OCI-LY7 (cell line): Measurements from ENCODE around the gene SLC66A2. TPM values are rescaled to one million over a fixed set of nuclear protein-coding genes. Genes with fewer than 3 reads are reported as not detected.

Source experiments
- BruUV-seq: library from RNA; stranded (reverse); fragments of 400-500 nt; replicated peaks from 2 replicates; lab custom pipeline; 2021; lab: Mats Ljungman, UMichigan
- CTCF ChIA-PET: fragments of 300-600 bp; sonication (Branson Sonifier 250); formaldehyde crosslinking; loops from one replicate; lab custom pipeline; 2022; ENCODE audit warnings: antibody characterized with exemption; ENCODE audit not compliant: unreplicated experiment; lab: Charles Lee
- POLR2A ChIA-PET: fragments of 300-600 bp; sonication (Branson Sonifier 250); formaldehyde crosslinking; loops from one replicate; lab custom pipeline; 2022; ENCODE audit warnings: antibody characterized with exemption; lab: Charles Lee
- DNase-seq: peaks from one replicate; pipeline ENCODE4 v3.0.0-alpha.2; 2015; ENCODE audit warnings: low spot score
- H2AFZ ChIP-seq: fragments of 200-600 bp; sonication (generic), shearing (Covaris generic); 2 replicates; pipeline ENCODE4 v1.6.1; 2014; ENCODE audit warnings: mild to moderate bottlenecking, antibody characterized with exemption, low read length, moderate library complexity
- H3K27ac ChIP-seq: fragments of 200-600 bp; sonication (generic); 2 replicates; pipeline ENCODE4 v1.5.1; 2014; ENCODE audit warnings: mixed run types, low read depth, mild to moderate bottlenecking, moderate library complexity, low read length, inconsistent platforms; ENCODE audit not compliant: poor library complexity, severe bottlenecking
- H3K36me3 ChIP-seq: fragments of 200-600 bp; sonication (generic); 2 replicates; pipeline ENCODE4 v1.6.1; 2014; ENCODE audit warnings: mild to moderate bottlenecking, antibody characterized with exemption, low read length, moderate library complexity, mixed read lengths; ENCODE audit not compliant: insufficient read depth
- H3K4me1 ChIP-seq: fragments of 200-600 bp; sonication (generic); 2 replicates; pipeline ENCODE4 v1.5.1; 2014; ENCODE audit warnings: mild to moderate bottlenecking, low read length; ENCODE audit not compliant: insufficient read depth, poor library complexity, severe bottlenecking
- H3K4me2 ChIP-seq: fragments of 200-600 bp; sonication (generic); 2 replicates; pipeline ENCODE4 v1.6.1; 2014; ENCODE audit warnings: mild to moderate bottlenecking, low read length
- H3K4me3 ChIP-seq: fragments of 200-600 bp; sonication (generic); 2 replicates; pipeline ENCODE4 v1.5.1; 2014; ENCODE audit warnings: mild to moderate bottlenecking, low read depth, low read length; ENCODE audit not compliant: poor library complexity, severe bottlenecking
- H3K79me2 ChIP-seq: fragments of 200-600 bp; sonication (generic); 2 replicates; pipeline ENCODE4 v1.6.1; 2016; ENCODE audit warnings: low read depth, mild to moderate bottlenecking, low read length, moderate library complexity, mixed read lengths; ENCODE audit not compliant: insufficient read depth
- H3K9me2 ChIP-seq: fragments of 200-600 bp; sonication (generic); 2 replicates; pipeline ENCODE4 v1.6.1; 2016; ENCODE audit warnings: mild to moderate bottlenecking, low read length, mixed read lengths; ENCODE audit not compliant: insufficient read depth
- H3K9me3 ChIP-seq: fragments of 200-600 bp; sonication (generic); 2 replicates; pipeline ENCODE4 v1.6.1; 2014; ENCODE audit warnings: mild to moderate bottlenecking, mixed run types, low read length, mixed read lengths
- H4K20me1 ChIP-seq: fragments of 200-600 bp; sonication (generic); 2 replicates; pipeline ENCODE4 v1.6.1; 2014; ENCODE audit warnings: mild to moderate bottlenecking, antibody characterized with exemption, low read length, moderate library complexity, mixed read lengths; ENCODE audit not compliant: insufficient read depth
- EZH2phosphoT487 ChIP-seq: fragments of 200-600 bp; sonication (generic); IDR thresholded peaks from 2 replicates; pipeline ENCODE4 v1.6.1; 2018; ENCODE audit warnings: low read depth, borderline replicate concordance, mild to moderate bottlenecking, mixed run types, antibody characterized with exemption, low read length, moderate library complexity, mixed read lengths
- intact Hi-C: fragments of 100-400 bp; cut with micrococcal nuclease; formaldehyde crosslinking; loops from one replicate; pipeline ENCODE4 v1.10.0; 2022; ENCODE audit not compliant: unreplicated experiment
- total RNA-seq, 2 experiments: library from RNA; depleted of rRNA in 1 of 2; stranded (reverse); fragments of >200 nt in 1 of 2; shearing (Covaris generic) in 1 of 2; gene quantifications; 2 replicates each; pipeline ENCODE4 v1.2.3, GENCODE V29; 2014 to 2022
- TF ChIP-seq, protein P1 (sequence below): fragments of 200-600 bp; sonication (generic); conservative IDR thresholded peaks from 2 replicates; pipeline ENCODE4 v1.5.1; 2014; ENCODE audit warnings: mild to moderate bottlenecking, antibody characterized with exemption, low read length, moderate library complexity, mixed read lengths

Gene SLC66A2
- total RNA-seq, 2 experiments from 2014 or later: 14.5 to 17.9 TPM

DNA sequence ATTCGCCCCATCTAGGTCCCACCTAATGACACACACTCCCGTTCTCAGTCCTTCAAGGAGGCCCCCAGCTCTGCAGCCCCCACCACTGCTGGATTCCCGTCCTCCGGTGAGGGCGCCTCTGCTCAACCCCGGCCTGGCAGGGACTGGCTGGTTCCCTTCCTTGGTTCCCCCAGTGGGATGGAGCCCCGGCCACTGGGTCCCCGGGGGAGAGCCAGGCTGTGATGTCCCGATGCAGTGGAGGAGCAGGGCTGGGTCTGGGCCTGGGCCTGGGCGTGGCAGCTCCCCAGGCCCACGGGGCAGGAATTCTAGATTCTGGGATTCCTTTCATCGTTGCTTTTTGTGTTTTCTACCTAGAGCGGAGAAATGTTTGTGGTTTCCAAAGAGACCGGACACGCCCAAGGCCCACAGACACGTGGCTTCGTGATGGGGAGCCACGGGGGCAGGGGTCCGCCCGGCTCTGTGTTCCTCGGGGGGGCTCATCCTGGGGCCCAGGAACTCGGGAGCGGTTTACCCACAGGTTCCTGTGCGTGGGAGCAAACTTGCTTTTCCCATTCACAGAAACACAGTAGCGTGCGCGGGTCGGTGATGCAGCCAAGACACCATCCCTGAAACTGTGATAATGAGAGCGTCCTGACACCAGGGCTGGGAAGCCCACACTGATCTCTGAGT lies 67.0 kb downstream of the SLC66A2 start:
- ChIA-PET POLR2A (interaction anchor here (0.7 kb wide), 1 partner anchor 125 kb away, joined by 4 read pairs; no protein-coding TSS in a partner anchor), CTCF (no interaction called here)
- H3K4me1 ChIP-seq: peaks cover 7% of the 10 kb centered on the region
- H3K9me2 ChIP-seq: no peaks in the 10 kb centered on the region
- H2AFZ ChIP-seq: no peak overlapping the region
- no peaks in the 10 kb centered on the region for H3K36me3 ChIP-seq
- no peaks in the 10 kb centered on the region for H3K79me2 ChIP-seq
- H3K27ac ChIP-seq: no peak overlapping the region
- H3K4me2 ChIP-seq: no peak overlapping the region
- H3K9me3 ChIP-seq: no peaks in the 10 kb centered on the region
- no peak for DNase-seq
- H4K20me1 ChIP-seq: no peaks in the 10 kb centered on the region
- intact Hi-C loops: no loop called here
- no peak overlapping the region for H3K4me3 ChIP-seq
- no TSS peak for BruUV-seq
- TF ChIP-seq EZH2phosphoT487: no peak
- TF ChIP-seq, protein P1, sequence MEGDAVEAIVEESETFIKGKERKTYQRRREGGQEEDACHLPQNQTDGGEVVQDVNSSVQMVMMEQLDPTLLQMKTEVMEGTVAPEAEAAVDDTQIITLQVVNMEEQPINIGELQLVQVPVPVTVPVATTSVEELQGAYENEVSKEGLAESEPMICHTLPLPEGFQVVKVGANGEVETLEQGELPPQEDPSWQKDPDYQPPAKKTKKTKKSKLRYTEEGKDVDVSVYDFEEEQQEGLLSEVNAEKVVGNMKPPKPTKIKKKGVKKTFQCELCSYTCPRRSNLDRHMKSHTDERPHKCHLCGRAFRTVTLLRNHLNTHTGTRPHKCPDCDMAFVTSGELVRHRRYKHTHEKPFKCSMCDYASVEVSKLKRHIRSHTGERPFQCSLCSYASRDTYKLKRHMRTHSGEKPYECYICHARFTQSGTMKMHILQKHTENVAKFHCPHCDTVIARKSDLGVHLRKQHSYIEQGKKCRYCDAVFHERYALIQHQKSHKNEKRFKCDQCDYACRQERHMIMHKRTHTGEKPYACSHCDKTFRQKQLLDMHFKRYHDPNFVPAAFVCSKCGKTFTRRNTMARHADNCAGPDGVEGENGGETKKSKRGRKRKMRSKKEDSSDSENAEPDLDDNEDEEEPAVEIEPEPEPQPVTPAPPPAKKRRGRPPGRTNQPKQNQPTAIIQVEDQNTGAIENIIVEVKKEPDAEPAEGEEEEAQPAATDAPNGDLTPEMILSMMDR: no peak

DNA sequence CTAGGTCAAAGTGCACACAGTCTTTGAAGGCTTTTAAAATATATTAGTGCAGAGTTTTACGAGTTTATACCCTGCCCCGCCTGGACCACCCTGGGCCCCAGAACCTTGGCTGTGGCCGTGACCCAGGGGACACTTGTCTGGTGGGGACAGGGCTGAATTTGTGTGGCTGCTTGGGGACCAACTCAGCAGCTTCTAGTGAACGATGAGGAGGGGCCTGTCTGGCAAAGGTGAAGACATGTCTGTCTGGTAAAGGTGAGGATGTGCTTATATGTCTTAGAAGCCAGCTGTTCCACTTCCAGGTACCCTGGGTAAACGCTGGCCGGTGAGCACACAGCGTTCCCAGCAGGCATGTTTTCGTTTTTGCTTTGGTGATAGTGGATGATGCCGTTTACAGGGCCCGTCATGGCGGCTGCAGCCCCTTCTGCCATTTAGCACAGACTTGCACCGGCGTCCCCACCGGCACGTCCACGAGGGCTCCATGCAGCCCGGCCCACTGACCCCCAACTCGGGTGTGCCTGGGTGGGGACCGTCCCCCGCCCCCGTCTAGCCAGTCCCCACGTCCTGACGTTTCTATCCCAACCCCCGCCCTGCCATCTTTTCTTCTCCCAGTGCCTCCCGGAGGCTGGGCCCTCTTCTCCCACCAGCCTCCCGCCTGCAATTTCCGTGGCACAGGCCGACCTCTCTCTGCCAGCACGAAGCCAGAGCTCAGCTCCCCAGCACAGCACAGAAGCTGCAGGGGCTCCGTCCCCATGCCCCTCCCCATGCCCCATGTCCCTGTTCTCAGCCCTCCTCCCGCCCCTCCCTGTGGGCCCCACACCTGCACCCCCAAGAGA lies 67.8 kb downstream of the SLC66A2 start:
- no peaks in the 10 kb centered on the region for H4K20me1 ChIP-seq
- ChIA-PET CTCF (no interaction called here), POLR2A (interaction anchor here (0.7 kb wide), 1 partner anchor 124 kb away, joined by 4 read pairs; no protein-coding TSS in a partner anchor)
- no peaks in the 10 kb centered on the region for H3K9me3 ChIP-seq
- H3K9me2 ChIP-seq: no peaks in the 10 kb centered on the region
- H3K27ac ChIP-seq: no peak overlapping the region
- DNase-seq: no peak
- no TSS peak for BruUV-seq
- TF ChIP-seq, protein P1: no peak
- TF ChIP-seq EZH2phosphoT487: no peak
- peaks cover 7% of the 10 kb centered on the region for H3K4me1 ChIP-seq
- no peaks in the 10 kb centered on the region for H3K79me2 ChIP-seq
- H3K4me2 ChIP-seq: no peak overlapping the region
- intact Hi-C loops: no loop called here
- H3K36me3 ChIP-seq: no peaks in the 10 kb centered on the region
- H3K4me3 ChIP-seq: no peak overlapping the region
- no peak overlapping the region for H2AFZ ChIP-seq
